Stomach (tissue), 9 donors: ENCODE data around the gene LTB4R. TPM values are rescaled to one million over a fixed set of nuclear protein-coding genes. Genes with fewer than 3 reads are reported as not detected.
A peak's percentile ranks its signal among the peaks of the same experiment; 100 is the strongest.

ENCODE experiments used
- DNase-seq, 2 donors: peaks; one replicate each; pipeline versions ENCODE4 v3.0.0 to v3.0.0-alpha.2; 2013 to 2019
- H3K27ac ChIP-seq, 5 donors: fragments of 200-600 bp in 4 of 5; sonication (generic) in 4 of 5; one replicate each; pipeline ENCODE4 v1.5.1; 2013 to 2019; ENCODE audit warnings: mild to moderate bottlenecking in 1 of 5, moderate library complexity in 1 of 5
- H3K27me3 ChIP-seq, 3 donors: fragments of 200-600 bp; sonication (generic); one replicate each; pipeline ENCODE4 v1.5.1; 2017 to 2019; ENCODE audit warnings: mixed run types in 1 of 3
- H3K36me3 ChIP-seq, 4 donors: fragments of 200-600 bp; sonication (generic); 1 replicate in 3 of 4; 2 replicates in 1 of 4; pipeline ENCODE4 v1.5.1; 2016 to 2019
- H3K4me1 ChIP-seq, 4 donors: fragments of 200-600 bp; sonication (generic); one replicate each; pipeline ENCODE4 v1.5.1; 2016 to 2019
- H3K4me3 ChIP-seq, 4 donors: fragments of 200-600 bp; sonication (generic) in 3 of 4; one replicate each; pipeline ENCODE4 v1.5.1; 2016 to 2019; ENCODE audit warnings: mild to moderate bottlenecking in 1 of 4
- H3K9me3 ChIP-seq, 4 donors: fragments of 200-600 bp; sonication (generic); one replicate each; pipeline ENCODE4 v1.5.1; 2016 to 2019
- CTCF ChIP-seq, 7 experiments: fragments of 450-650 bp in 4 of 7; fragments of 200-600 bp in 3 of 7; sonication (generic) in 3 of 7; IDR thresholded peaks; one replicate each; pipeline ENCODE4 v1.5.1; 2016 to 2019; ENCODE audit warnings: antibody characterized with exemption in 7 of 7, control low read depth in 2 of 7, mild to moderate bottlenecking in 1 of 7
- EP300 ChIP-seq: sonication (generic); formaldehyde crosslinking; IDR thresholded peaks from one replicate; pipeline ENCODE4 v1.6.1; 2017; ENCODE audit warnings: antibody characterized with exemption
- POLR2A ChIP-seq, 4 donors: fragments of 450-650 bp; IDR thresholded peaks; one replicate each; pipeline ENCODE4 v1.6.1; 2016; ENCODE audit warnings: antibody characterized with exemption in 4 of 4, control low read depth in 2 of 4, mild to moderate bottlenecking in 1 of 4, moderate library complexity in 1 of 4
- POLR2AphosphoS5 ChIP-seq, 3 donors: sonication (generic); formaldehyde crosslinking; IDR thresholded peaks; one replicate each; pipeline ENCODE4 v1.6.1; 2016; ENCODE audit warnings: antibody characterized with exemption in 3 of 3
- WGBS, 5 donors: extraction: QIAGEN DNeasy Blood & Tissue Kit in 3 of 5; methylation state at CpG; one replicate each; pipeline versions ENCODE4 v1.1.5 to v1.1.7; 2013 to 2018; 5-methylcytosine and 5-hydroxymethylcytosine counted together
- intact Hi-C: fragments of 100-400 bp; cut with DNase I; formaldehyde crosslinking; loops from one replicate; pipeline ENCODE4 v1.15.1; 2023; ENCODE audit warnings: low total_unique reads
- polyA plus RNA-seq, 3 donors: library from polyadenylated mRNA; stranded (reverse); fragments of 200-250 nt; gene quantifications; one replicate each; pipeline ENCODE4 v1.2.3, GENCODE V29; 2013
- total RNA-seq, 5 donors: library from RNA; depleted of rRNA; stranded (reverse); fragments of >200 nt; gene quantifications; one replicate each; pipeline versions ENCODE4 v1.1.0 to v1.2.3, GENCODE V29; 2014 to 2016
- donor health status: healthy with polysubstance abuse.
- donor health status: Bipolar disorder and iron deficiency.
- donor health status: healthy.

The LTB4R gene
- total and polyA plus RNA-seq, 8 donors, result 1.4 to 92.8 (median 21.6) TPM; not detected in 1

GRCh38 chr14:24299255-24300191 is 11.8 kb upstream of the LTB4R start, which contains the start of the genes DHRS1 and NOP9:
TSS of gene DHRS1 (minus strand) at chr14:24299780. CDS start at chr14:24299106, 674 bp downstream.
TSS of gene NOP9 (plus strand) at chr14:24299850. CDS start at chr14:24299955, 105 bp downstream.
- Histone ChIP-seq H3K4me3 (peak within 1 kb of the TSS; percentile 78 to 96 (median 89)), H3K36me3 (peaks cover 39 to 54% (median 53%) of the 10 kb centered on the region in 4 donors), H3K9me3 (no peaks in the 10 kb centered on the region), H3K27ac (peak within 1 kb of the TSS; percentile 88 to 94 (median 91)), H3K27me3 (no peaks in the 10 kb centered on the region), H3K4me1 (peaks cover 20 to 63% (median 46%) of the 10 kb centered on the region in 4 donors)
- DNase-seq, result peak; percentile 96 to 97
- intact Hi-C loops, result loop anchor here (10.0 kb wide), 1 partner anchor 55 kb away; the partner anchor contains the start of gene TINF2
- 0 to 1% (median 0%) methylated on average over 60 to 75 of the region's 75 CpGs for WGBS, 5 donors
- TF ChIP-seq CTCF (IDR thresholded peaks at IDR 0.05) (peak in 1 of 7 experiments; percentile 30), POLR2A (IDR thresholded peaks at IDR 0.05) (no peak), POLR2AphosphoS5 (IDR thresholded peaks at IDR 0.05) (peak; percentile 78 to 96 (median 90)), EP300 (peak; percentile 6)

- peaks cover 20 to 63% (median 46%) of the 10 kb centered on the region in 4 donors for H3K4me1 ChIP-seq
- WGBS, 5 donors, result 23 to 26% (median 26%) methylated on average over 16 of the region's 16 CpGs
- DNase-seq, result no peak
- peak overlapping the region; percentile 78 to 96 (median 89) for H3K4me3 ChIP-seq
- no peaks in the 10 kb centered on the region for H3K9me3 ChIP-seq
- H3K36me3 ChIP-seq, result peaks cover 47 to 55% (median 54%) of the 10 kb centered on the region in 4 donors
- TF ChIP-seq POLR2AphosphoS5 (IDR thresholded peaks at IDR 0.05) (no peak), EP300 (no peak), POLR2A (IDR thresholded peaks at IDR 0.05) (no peak), CTCF (IDR thresholded peaks at IDR 0.05) (no peak)
- intact Hi-C loops, result no loop called here
- no peaks in the 10 kb centered on the region for H3K27me3 ChIP-seq
- peak overlapping the region in 4 of 5 donors; percentile 88 to 94 (median 90) for H3K27ac ChIP-seq
Observed at GRCh38 chr14:24300326-24300980, 10.8 kb upstream of the LTB4R start.

GRCh38 chr14:24304019-24304387 is 7.3 kb upstream of the LTB4R start:
- no peak for DNase-seq
- Histone ChIP-seq H3K36me3 (peaks cover 54 to 75% (median 65%) of the 10 kb centered on the region in 4 donors), H3K9me3 (no peaks in the 10 kb centered on the region), H3K27me3 (no peaks in the 10 kb centered on the region), H3K27ac (no peak overlapping the region), H3K4me3 (no peak overlapping the region), H3K4me1 (peaks cover 29 to 58% (median 43%) of the 10 kb centered on the region in 4 donors)
- 94 to 97% (median 96%) methylated on average over 11 of the region's 11 CpGs for WGBS, 5 donors
- intact Hi-C loops, result no loop called here
- TF ChIP-seq CTCF (IDR thresholded peaks at IDR 0.05), result no peak
- TF ChIP-seq EP300, result no peak
- TF ChIP-seq POLR2A (IDR thresholded peaks at IDR 0.05), result no peak
- no peak for TF ChIP-seq POLR2AphosphoS5 (IDR thresholded peaks at IDR 0.05)

GRCh38 chr14:24307156-24307574 is 4.1 kb upstream of the LTB4R start:
- DNase-seq, result no peak
- Histone ChIP-seq H3K9me3 (no peaks in the 10 kb centered on the region), H3K4me3 (no peak overlapping the region), H3K36me3 (peaks cover 45 to 65% (median 54%) of the 10 kb centered on the region in 4 donors), H3K4me1 (peaks cover 43 to 62% (median 53%) of the 10 kb centered on the region in 4 donors), H3K27ac (peak overlapping the region; percentile 11 to 88 (median 71)), H3K27me3 (no peaks in the 10 kb centered on the region)
- WGBS, 5 donors, result 70 to 82% (median 76%) methylated on average over 11 of the region's 11 CpGs
- TF ChIP-seq POLR2AphosphoS5 (IDR thresholded peaks at IDR 0.05) (no peak), POLR2A (IDR thresholded peaks at IDR 0.05) (no peak), EP300 (no peak), CTCF (IDR thresholded peaks at IDR 0.05) (no peak)
- intact Hi-C loops, result no loop called here
